COR-L47 (cell line): Measurements from ENCODE around the gene TMOD3.

Experiments used
- DNase-seq: peaks from one replicate; lab custom pipeline; 2025; lab: John Stamatoyannopoulos, UW

Gene TMOD3

GRCh38 chr15:51907136-51907862 lies 77.8 kb downstream of the TMOD3 start:
- DNase-seq: no peak

GRCh38 chr15:51908316-51908715 lies 78.9 kb downstream of the TMOD3 start:
- no peak for DNase-seq

GRCh38 chr15:51909584-51909983 lies 80.1 kb downstream of the TMOD3 start:
- DNase-seq: no peak

GRCh38 chr15:51912528-51912927 lies 83.1 kb downstream of the TMOD3 start:
- no peak for DNase-seq

- no peak for DNase-seq
These were observed 88.0 kb downstream of the TMOD3 start for GRCh38 chr15:51917493-51917892.

- peak; percentile 7 for DNase-seq
These were observed 95.0 kb downstream of the TMOD3 start for GRCh38 chr15:51924156-51925068.

GRCh38 chr15:51926809-51927208 lies 97.4 kb downstream of the TMOD3 start:
- no peak for DNase-seq

- no peak for DNase-seq
These were observed 101.6 kb downstream of the TMOD3 start for GRCh38 chr15:51931016-51931415.

- DNase-seq: no peak
These were observed 102.2 kb downstream of the TMOD3 start for GRCh38 chr15:51931638-51932037.

- no peak for DNase-seq
These were observed 102.7 kb downstream of the TMOD3 start for GRCh38 chr15:51932161-51932560.

GRCh38 chr15:51935466-51936104 lies 106.1 kb downstream of the TMOD3 start:
- DNase-seq: no peak

GRCh38 chr15:51936105-51936478 lies 106.6 kb downstream of the TMOD3 start:
- DNase-seq: no peak

GRCh38 chr15:51938286-51938685 lies 108.8 kb downstream of the TMOD3 start:
- DNase-seq: no peak

GRCh38 chr15:51939216-51939615 lies 109.8 kb downstream of the TMOD3 start:
- DNase-seq: no peak

GRCh38 chr15:51947124-51947523 lies 117.7 kb downstream of the TMOD3 start:
- no peak for DNase-seq

GRCh38 chr15:51952805-51953204 lies 123.4 kb downstream of the TMOD3 start:
- no peak for DNase-seq

GRCh38 chr15:51955504-51955903 lies 126.1 kb downstream of the TMOD3 start:
- no peak for DNase-seq
